NB4 (cell line): ENCODE data around the gene JAG2.

Source experiments
- CTCF ChIP-seq: IDR thresholded peaks from one replicate; pipeline ENCODE4 v1.5.1; 2012; ENCODE audit warnings: low read depth, low read length
- MYC ChIP-seq: IDR thresholded peaks from 2 replicates; pipeline ENCODE4 v1.6.1; 2011; ENCODE audit warnings: low read depth, low read length
- POLR2A ChIP-seq: IDR thresholded peaks from 2 replicates; pipeline ENCODE4 v1.6.1; 2011; ENCODE audit warnings: mild to moderate bottlenecking; ENCODE audit not compliant: insufficient read length; ENCODE audit errors: extremely low read depth

GRCh38 chr14:105108516-105108864 is 60.1 kb downstream of the JAG2 start:
- TF ChIP-seq POLR2A (no peak), CTCF (no peak), MYC (no peak)
